Measurements from ENCODE around the gene HS6ST1. TPM values are rescaled to one million over a fixed set of nuclear protein-coding genes. Genes with fewer than 3 reads are reported as not detected.

HS6ST1 gene
- total RNA-seq, 1 donor from 2014 or later = 141 TPM

DNA sequence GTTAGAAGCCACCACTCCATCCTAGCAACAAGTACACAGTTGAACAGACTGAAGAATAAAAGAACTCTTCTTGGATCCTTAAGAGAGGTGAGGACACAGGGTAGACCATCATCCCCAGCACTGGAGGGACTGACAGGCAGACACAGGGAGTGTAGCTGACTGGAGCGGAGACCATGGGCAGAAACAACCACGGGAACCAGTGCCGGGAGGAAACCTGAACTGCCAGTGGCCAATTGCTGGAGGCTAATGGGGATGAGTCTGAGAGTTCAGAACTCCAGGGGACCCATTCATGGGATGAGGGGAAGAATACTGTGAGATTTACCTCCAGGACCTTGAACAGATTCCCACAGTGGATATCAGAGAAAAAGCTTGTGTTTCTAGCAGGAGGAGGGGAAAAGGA is 76.8 kb downstream of the HS6ST1 start:
- Mint-ChIP-seq H3K27me3 (ENCODE audit: low read depth) (no peaks in the 10 kb centered on the region), H3K9me3 (peaks cover 7% of the 10 kb centered on the region), H3K36me3 (peaks cover 8% of the 10 kb centered on the region), H3K27ac (no peak overlapping the region), H3K4me3 (no peak overlapping the region), H3K4me1 (peaks cover 7% of the 10 kb centered on the region)
- no peak for DNase-seq (ENCODE audit: low spot score in 2 of 2, unreplicated experiment in 2 of 2)
- TF ChIP-seq, protein P1, sequence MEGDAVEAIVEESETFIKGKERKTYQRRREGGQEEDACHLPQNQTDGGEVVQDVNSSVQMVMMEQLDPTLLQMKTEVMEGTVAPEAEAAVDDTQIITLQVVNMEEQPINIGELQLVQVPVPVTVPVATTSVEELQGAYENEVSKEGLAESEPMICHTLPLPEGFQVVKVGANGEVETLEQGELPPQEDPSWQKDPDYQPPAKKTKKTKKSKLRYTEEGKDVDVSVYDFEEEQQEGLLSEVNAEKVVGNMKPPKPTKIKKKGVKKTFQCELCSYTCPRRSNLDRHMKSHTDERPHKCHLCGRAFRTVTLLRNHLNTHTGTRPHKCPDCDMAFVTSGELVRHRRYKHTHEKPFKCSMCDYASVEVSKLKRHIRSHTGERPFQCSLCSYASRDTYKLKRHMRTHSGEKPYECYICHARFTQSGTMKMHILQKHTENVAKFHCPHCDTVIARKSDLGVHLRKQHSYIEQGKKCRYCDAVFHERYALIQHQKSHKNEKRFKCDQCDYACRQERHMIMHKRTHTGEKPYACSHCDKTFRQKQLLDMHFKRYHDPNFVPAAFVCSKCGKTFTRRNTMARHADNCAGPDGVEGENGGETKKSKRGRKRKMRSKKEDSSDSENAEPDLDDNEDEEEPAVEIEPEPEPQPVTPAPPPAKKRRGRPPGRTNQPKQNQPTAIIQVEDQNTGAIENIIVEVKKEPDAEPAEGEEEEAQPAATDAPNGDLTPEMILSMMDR (IDR thresholded peaks at IDR 0.05; ENCODE audit: unreplicated experiment) = no peak

DNA sequence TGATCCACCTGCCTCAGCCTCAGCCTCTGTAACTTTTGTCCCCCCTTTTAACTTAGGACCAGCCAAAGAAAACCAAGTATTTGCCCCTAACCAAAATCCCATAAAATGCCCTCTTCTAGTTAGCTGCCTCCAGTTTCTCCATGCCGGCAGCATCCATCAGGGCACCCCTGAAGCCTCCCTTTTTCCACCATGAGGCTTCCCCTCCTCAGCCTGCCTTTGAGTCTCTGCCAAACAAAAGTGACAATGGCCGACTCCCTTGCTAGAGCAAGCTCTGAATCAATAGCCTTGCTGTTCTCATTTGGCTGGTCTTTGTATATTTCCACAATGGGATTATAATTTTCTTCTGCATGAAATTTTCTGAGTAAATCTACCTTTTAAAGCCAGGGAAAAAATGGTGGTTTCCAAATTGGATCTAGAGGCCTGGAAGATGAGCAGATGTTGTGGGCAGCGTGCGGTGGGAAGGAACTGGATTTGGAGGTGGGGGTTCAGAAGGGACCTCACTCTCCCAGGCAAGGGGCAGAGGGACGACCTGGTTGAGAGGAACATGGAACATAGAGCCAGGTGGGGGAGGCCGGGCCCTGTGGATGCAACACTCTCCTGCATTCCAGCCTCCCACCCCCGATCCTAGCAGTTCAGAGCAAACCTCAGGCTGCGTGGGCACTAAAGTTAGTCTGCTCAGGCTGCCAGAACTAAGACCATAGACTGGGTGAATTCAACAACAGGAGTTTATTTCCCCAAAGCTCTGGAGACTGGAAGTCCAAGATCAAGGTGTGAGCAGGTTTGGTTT is 80.6 kb downstream of the HS6ST1 start:
- Mint-ChIP-seq H3K9me3 (no peaks in the 10 kb centered on the region), H3K4me3 (no peak overlapping the region), H3K27me3 (ENCODE audit: low read depth) (peaks cover 2% of the 10 kb centered on the region), H3K36me3 (no peaks in the 10 kb centered on the region), H3K27ac (no peak overlapping the region), H3K4me1 (peaks cover 5% of the 10 kb centered on the region)
- TF ChIP-seq, protein P1 (IDR thresholded peaks at IDR 0.05; ENCODE audit: unreplicated experiment) = no peak
- DNase-seq (ENCODE audit: low spot score in 2 of 2, unreplicated experiment in 2 of 2) = no peak

DNA sequence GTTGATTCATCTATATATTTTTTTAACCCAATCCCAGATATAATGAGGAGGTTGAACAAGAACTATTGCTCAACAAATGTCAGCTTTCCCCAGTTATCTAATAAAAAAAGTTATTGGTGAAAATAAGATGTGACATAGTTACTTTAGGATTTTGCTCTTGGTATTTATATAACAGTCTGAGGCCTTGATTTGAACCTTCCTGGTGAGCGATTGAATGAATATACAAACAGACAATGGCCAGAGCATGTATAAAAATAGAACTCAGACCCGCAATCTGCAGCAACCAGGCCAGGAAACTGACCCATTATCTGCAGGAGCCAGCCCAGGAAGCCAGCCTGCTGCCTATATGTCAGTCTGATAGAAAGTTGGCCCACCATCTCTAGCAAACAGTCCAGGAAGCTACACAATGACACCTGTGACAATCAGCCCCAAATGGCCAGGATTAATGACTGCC is 81.6 kb downstream of the HS6ST1 start:
- Mint-ChIP-seq H3K36me3 (no peaks in the 10 kb centered on the region), H3K4me1 (peaks cover 5% of the 10 kb centered on the region), H3K9me3 (no peaks in the 10 kb centered on the region), H3K4me3 (no peak overlapping the region), H3K27me3 (ENCODE audit: low read depth) (peaks cover 4% of the 10 kb centered on the region), H3K27ac (no peak overlapping the region)
- TF ChIP-seq, protein P1 (IDR thresholded peaks at IDR 0.05; ENCODE audit: unreplicated experiment) = no peak
- DNase-seq (ENCODE audit: low spot score in 2 of 2, unreplicated experiment in 2 of 2) = no peak

DNA sequence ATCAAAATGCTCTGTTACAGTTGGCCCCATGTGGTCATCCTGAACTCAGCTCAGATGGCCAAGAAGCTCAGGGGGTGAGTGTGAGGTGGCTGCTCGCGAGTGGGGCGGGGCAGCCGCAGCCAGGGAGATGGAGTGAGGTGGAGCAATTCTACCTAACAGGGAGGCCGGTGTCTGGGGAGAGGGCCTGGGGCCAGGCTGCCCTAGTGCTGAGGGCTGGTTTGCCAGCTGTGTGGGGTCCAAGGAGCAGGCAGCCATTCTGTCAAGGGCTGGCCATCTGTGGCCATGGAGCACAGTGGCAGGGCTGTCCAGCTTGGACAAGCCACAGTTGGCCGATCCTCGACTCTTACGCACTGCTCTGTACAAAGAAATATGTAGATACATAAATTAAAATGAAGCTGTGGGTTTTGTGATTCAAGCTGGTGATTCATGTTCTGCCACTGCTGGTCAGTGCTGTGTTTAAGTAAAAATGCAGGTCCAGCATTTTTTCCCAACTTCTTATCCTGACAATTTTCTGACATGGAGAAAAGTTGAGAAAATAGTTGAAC is 82.1 kb downstream of the HS6ST1 start:
- DNase-seq (ENCODE audit: low spot score in 2 of 2, unreplicated experiment in 2 of 2) = no peak

DNA sequence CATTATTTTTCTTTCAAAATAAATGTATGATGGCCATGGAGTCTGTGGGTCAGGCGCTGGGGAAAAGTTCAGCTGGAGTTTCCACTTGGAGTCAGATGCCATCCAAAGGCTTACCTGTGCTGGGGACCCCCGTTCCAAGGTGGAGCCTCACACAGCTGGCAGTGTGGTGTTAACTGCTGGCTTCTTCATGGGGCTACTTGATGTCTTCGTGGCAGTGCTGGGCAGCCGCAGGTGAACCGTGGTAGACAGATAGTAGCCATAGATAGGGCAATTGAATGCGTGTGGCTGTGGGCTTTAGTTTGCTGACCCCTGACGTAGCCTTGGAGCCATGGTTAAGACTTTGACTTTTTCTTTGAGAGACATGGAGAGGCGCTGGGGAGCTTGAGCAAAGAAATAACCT is 83.1 kb downstream of the HS6ST1 start:
- Mint-ChIP-seq H3K4me1 (peaks cover 5% of the 10 kb centered on the region), H3K27ac (no peak overlapping the region), H3K36me3 (no peaks in the 10 kb centered on the region), H3K27me3 (ENCODE audit: low read depth) (peaks cover 9% of the 10 kb centered on the region), H3K4me3 (no peak overlapping the region), H3K9me3 (no peaks in the 10 kb centered on the region)
- TF ChIP-seq, protein P1 (IDR thresholded peaks at IDR 0.05; ENCODE audit: unreplicated experiment) = no peak
- DNase-seq (ENCODE audit: low spot score in 2 of 2, unreplicated experiment in 2 of 2) = no peak

More for the DNA sequence above, 82.1 kb downstream of the HS6ST1 start:
- peaks cover 4% of the 10 kb centered on the region for H3K27me3 Mint-ChIP-seq (ENCODE audit: low read depth)
- TF ChIP-seq, protein P1 (IDR thresholded peaks at IDR 0.05; ENCODE audit: unreplicated experiment) = no peak
- H3K9me3 Mint-ChIP-seq = no peaks in the 10 kb centered on the region
- peaks cover 5% of the 10 kb centered on the region for H3K4me1 Mint-ChIP-seq
- no peak overlapping the region for H3K27ac Mint-ChIP-seq
- no peak overlapping the region for H3K4me3 Mint-ChIP-seq
- no peaks in the 10 kb centered on the region for H3K36me3 Mint-ChIP-seq

Data from mesothelial cell of epicardium (in vitro differentiated cells).